ENCODE data around the gene BTLA. TPM values are rescaled to one million over a fixed set of nuclear protein-coding genes. Genes with fewer than 3 reads are reported as not detected.
"Not testable (repeated sequence)": the region's sequence is repeated elsewhere in the genome, so short reads cannot be mapped to it uniquely, and the experiment has no call there.

Gene BTLA
- polyA plus RNA-seq, 1 donor from 2014 or later = not detected

DNA sequence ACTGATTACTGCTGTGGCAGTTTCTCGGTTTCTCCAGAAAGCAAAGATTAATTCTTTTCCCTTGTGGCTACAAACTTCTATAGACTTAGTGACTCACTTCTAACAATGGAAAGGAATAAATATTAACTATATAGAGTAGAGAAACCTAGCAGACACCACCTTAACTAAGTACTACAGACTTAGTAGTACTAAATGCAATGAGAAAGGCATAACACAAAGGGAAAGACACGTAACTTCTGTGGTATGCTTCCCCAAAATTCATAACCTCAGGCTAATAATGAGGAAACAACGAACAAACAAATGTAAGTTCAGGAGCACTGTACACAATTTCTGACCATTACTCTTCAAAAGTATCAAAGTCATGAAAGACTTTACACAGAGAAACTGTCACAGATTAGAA is 31.3 kb upstream of the BTLA start:
- no peaks in the 10 kb centered on the region for H3F3A ChIP-seq (ENCODE audit: insufficient read depth, low read length, poor library complexity, severe bottlenecking)
- H4K20me1 ChIP-seq (ENCODE audit: insufficient read depth) = no peaks in the 10 kb centered on the region
- no peaks in the 10 kb centered on the region for H3K27me3 ChIP-seq (ENCODE audit: insufficient read depth, low read depth, low read length)
- no peak overlapping the region for H3K4me2 ChIP-seq (ENCODE audit: low read length)
- no peak overlapping the region for H3K27ac ChIP-seq (ENCODE audit: low read length)
- no peak overlapping the region for H3K9ac ChIP-seq (ENCODE audit: low read length)
- H3K4me3 ChIP-seq (ENCODE audit: low read length) = no peak overlapping the region
- H2AFZ ChIP-seq (ENCODE audit: low read depth, low read length) = no peak overlapping the region
- no peaks in the 10 kb centered on the region for H3K36me3 ChIP-seq (ENCODE audit: insufficient read depth, low read length)
- no peaks in the 10 kb centered on the region for H3K9me2 ChIP-seq (ENCODE audit: insufficient read depth, low read length)
- TF ChIP-seq SMC3 (conservative IDR thresholded peaks at IDR 0.05; ENCODE audit: poor library complexity) (no peak), TAF1 (IDR thresholded peaks at IDR 0.05; ENCODE audit: low read depth) (no peak), MXI1 (conservative IDR thresholded peaks at IDR 0.05; ENCODE audit: poor library complexity, severe bottlenecking) (no peak), POLR2AphosphoS5 (IDR thresholded peaks at IDR 0.05) (no peak), RAD21 (conservative IDR thresholded peaks at IDR 0.05) (no peak), EP300 (conservative IDR thresholded peaks at IDR 0.05; ENCODE audit: poor library complexity, severe bottlenecking) (no peak), EZH2 (IDR thresholded peaks at IDR 0.05; ENCODE audit: borderline replicate concordance, insufficient read depth, low read length, poor library complexity, severe bottlenecking) (no peak)
- TF ChIP-seq, protein P1, sequence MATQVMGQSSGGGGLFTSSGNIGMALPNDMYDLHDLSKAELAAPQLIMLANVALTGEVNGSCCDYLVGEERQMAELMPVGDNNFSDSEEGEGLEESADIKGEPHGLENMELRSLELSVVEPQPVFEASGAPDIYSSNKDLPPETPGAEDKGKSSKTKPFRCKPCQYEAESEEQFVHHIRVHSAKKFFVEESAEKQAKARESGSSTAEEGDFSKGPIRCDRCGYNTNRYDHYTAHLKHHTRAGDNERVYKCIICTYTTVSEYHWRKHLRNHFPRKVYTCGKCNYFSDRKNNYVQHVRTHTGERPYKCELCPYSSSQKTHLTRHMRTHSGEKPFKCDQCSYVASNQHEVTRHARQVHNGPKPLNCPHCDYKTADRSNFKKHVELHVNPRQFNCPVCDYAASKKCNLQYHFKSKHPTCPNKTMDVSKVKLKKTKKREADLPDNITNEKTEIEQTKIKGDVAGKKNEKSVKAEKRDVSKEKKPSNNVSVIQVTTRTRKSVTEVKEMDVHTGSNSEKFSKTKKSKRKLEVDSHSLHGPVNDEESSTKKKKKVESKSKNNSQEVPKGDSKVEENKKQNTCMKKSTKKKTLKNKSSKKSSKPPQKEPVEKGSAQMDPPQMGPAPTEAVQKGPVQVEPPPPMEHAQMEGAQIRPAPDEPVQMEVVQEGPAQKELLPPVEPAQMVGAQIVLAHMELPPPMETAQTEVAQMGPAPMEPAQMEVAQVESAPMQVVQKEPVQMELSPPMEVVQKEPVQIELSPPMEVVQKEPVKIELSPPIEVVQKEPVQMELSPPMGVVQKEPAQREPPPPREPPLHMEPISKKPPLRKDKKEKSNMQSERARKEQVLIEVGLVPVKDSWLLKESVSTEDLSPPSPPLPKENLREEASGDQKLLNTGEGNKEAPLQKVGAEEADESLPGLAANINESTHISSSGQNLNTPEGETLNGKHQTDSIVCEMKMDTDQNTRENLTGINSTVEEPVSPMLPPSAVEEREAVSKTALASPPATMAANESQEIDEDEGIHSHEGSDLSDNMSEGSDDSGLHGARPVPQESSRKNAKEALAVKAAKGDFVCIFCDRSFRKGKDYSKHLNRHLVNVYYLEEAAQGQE (IDR thresholded peaks at IDR 0.05; ENCODE audit: borderline replicate concordance) = no peak
- TF ChIP-seq, protein P2, sequence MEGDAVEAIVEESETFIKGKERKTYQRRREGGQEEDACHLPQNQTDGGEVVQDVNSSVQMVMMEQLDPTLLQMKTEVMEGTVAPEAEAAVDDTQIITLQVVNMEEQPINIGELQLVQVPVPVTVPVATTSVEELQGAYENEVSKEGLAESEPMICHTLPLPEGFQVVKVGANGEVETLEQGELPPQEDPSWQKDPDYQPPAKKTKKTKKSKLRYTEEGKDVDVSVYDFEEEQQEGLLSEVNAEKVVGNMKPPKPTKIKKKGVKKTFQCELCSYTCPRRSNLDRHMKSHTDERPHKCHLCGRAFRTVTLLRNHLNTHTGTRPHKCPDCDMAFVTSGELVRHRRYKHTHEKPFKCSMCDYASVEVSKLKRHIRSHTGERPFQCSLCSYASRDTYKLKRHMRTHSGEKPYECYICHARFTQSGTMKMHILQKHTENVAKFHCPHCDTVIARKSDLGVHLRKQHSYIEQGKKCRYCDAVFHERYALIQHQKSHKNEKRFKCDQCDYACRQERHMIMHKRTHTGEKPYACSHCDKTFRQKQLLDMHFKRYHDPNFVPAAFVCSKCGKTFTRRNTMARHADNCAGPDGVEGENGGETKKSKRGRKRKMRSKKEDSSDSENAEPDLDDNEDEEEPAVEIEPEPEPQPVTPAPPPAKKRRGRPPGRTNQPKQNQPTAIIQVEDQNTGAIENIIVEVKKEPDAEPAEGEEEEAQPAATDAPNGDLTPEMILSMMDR (IDR thresholded peaks at IDR 0.05; ENCODE audit: poor library complexity, severe bottlenecking) = no peak
- no peaks in the 10 kb centered on the region for H3K79me2 ChIP-seq (replicated peaks; ENCODE audit: insufficient read depth, low read length)
- no peaks in the 10 kb centered on the region for H3K9me3 ChIP-seq (ENCODE audit: low read length)

DNA sequence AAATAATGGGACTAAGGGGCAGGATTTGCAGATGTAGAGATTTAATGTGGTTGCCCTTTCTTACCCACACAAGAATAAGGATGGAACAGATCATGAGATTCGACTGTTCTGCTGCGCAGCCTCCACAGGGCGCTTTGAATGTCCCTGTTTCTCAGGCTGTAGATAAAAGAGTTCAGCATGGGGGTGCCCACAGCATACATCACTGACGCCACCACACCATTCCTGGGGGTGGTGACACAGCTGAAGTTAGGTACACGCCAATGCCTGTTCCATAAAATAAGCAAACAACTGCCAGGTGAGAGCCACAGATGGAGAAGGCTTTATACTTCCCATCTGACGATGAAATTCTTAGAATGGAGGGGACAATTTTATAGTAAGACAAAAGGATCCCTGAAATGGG is 24.9 kb upstream of the BTLA start:
- H4K20me1 ChIP-seq (ENCODE audit: insufficient read depth); H3K4me3 ChIP-seq (ENCODE audit: low read length); H3K9me3 ChIP-seq (ENCODE audit: low read length); H3F3A ChIP-seq (ENCODE audit: insufficient read depth, low read length, poor library complexity, severe bottlenecking); H3K27ac ChIP-seq (ENCODE audit: low read length); H3K79me2 ChIP-seq (replicated peaks; ENCODE audit: insufficient read depth, low read length); H2AFZ ChIP-seq (ENCODE audit: low read depth, low read length); H3K9ac ChIP-seq (ENCODE audit: low read length); H3K27me3 ChIP-seq (ENCODE audit: insufficient read depth, low read depth, low read length); H3K4me2 ChIP-seq (ENCODE audit: low read length); H3K9me2 ChIP-seq (ENCODE audit: insufficient read depth, low read length); H3K36me3 ChIP-seq (ENCODE audit: insufficient read depth, low read length): not testable (repeated sequence)

DNA sequence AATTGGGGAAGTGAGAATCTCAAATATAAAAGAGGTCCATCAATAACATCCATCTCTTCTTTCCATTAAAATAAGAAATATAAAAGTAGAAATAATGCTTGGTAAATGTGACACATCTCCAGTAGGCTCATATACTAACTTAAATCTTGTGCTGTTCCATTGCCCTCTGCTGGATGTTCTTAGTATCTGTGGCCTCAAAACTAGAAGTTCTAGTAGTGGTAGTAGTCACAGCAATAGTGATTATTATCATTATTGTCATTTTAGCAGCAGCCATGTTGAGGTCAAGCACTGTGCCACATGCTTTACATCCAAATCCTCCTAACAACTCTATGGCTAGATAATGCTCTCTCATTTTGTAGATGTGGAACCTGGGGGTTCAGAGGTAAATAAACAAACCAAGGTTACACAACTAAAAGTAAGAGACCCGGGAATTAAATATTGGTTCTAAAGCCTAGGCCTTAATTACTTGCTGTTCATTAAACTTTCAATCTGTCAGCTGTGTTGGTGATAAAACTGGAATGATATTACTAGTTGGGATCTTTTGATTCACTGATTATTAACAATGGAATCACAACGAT is 20.2 kb upstream of the BTLA start:
- no peak overlapping the region for H3K27ac ChIP-seq (ENCODE audit: low read length)
- no peaks in the 10 kb centered on the region for H3F3A ChIP-seq (ENCODE audit: insufficient read depth, low read length, poor library complexity, severe bottlenecking)
- H3K9ac ChIP-seq (ENCODE audit: low read length) = no peak overlapping the region
- no peaks in the 10 kb centered on the region for H4K20me1 ChIP-seq (ENCODE audit: insufficient read depth)
- no peaks in the 10 kb centered on the region for H3K27me3 ChIP-seq (ENCODE audit: insufficient read depth, low read depth, low read length)
- no peaks in the 10 kb centered on the region for H3K79me2 ChIP-seq (replicated peaks; ENCODE audit: insufficient read depth, low read length)
- H3K4me2 ChIP-seq (ENCODE audit: low read length) = no peak overlapping the region
- H3K36me3 ChIP-seq (ENCODE audit: insufficient read depth, low read length) = no peaks in the 10 kb centered on the region
- no peaks in the 10 kb centered on the region for H3K9me3 ChIP-seq (ENCODE audit: low read length)
- no peak overlapping the region for H3K4me3 ChIP-seq (ENCODE audit: low read length)
- no peak overlapping the region for H2AFZ ChIP-seq (ENCODE audit: low read depth, low read length)
- TF ChIP-seq SMC3 (conservative IDR thresholded peaks at IDR 0.05; ENCODE audit: poor library complexity) (peak; percentile 93), RAD21 (conservative IDR thresholded peaks at IDR 0.05) (peak; percentile 88), EZH2 (IDR thresholded peaks at IDR 0.05; ENCODE audit: borderline replicate concordance, insufficient read depth, low read length, poor library complexity, severe bottlenecking) (no peak)
- TF ChIP-seq, protein P2 (IDR thresholded peaks at IDR 0.05; ENCODE audit: poor library complexity, severe bottlenecking) = peak; percentile 85
- H3K9me2 ChIP-seq (ENCODE audit: insufficient read depth, low read length) = no peaks in the 10 kb centered on the region

DNA sequence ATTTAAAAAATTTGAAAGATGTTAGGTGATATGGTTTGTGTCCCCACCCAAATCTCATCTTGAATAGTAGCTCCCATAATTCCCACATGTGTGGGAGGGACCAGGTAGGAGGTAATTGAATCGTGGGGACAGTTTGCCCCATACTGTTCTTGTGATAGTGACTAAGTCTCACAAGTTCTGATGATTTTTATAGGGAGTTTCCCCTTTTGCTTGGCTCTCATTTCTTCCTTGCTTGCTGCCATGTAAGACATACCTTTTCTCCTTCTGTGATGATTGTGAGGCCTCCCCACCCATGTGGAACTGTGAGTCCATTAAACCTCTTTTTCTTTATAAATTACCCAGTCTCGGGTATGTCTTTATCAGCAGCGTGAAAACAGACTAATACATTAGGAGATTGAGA is 19.7 kb upstream of the BTLA start:
- not testable (repeated sequence) for H2AFZ ChIP-seq (ENCODE audit: low read depth, low read length); H3K9me2 ChIP-seq (ENCODE audit: insufficient read depth, low read length); H3K4me3 ChIP-seq (ENCODE audit: low read length); H4K20me1 ChIP-seq (ENCODE audit: insufficient read depth); H3F3A ChIP-seq (ENCODE audit: insufficient read depth, low read length, poor library complexity, severe bottlenecking); H3K27ac ChIP-seq (ENCODE audit: low read length); H3K79me2 ChIP-seq (replicated peaks; ENCODE audit: insufficient read depth, low read length); H3K9me3 ChIP-seq (ENCODE audit: low read length); H3K36me3 ChIP-seq (ENCODE audit: insufficient read depth, low read length); H3K4me2 ChIP-seq (ENCODE audit: low read length); H3K27me3 ChIP-seq (ENCODE audit: insufficient read depth, low read depth, low read length); H3K9ac ChIP-seq (ENCODE audit: low read length)

All from neural cell (in vitro differentiated cells).